PC-3 (cell line): Measurements from ENCODE around the gene TAGAP.

Source experiments
- EZH2 ChIP-seq: fragments of 300-600 bp; sonication (generic); IDR thresholded peaks from one replicate; pipeline ENCODE4 v1.6.1; 2017; ENCODE audit warnings: antibody characterized with exemption, mild to moderate bottlenecking, low read length; ENCODE audit not compliant: unreplicated experiment
- TF ChIP-seq, protein P1 (sequence below): fragments of 300-600 bp; sonication (generic); conservative IDR thresholded peaks from 2 replicates; pipeline ENCODE4 v1.5.1; 2017; ENCODE audit warnings: antibody characterized with exemption, low read depth, mild to moderate bottlenecking, low read length

DNA sequence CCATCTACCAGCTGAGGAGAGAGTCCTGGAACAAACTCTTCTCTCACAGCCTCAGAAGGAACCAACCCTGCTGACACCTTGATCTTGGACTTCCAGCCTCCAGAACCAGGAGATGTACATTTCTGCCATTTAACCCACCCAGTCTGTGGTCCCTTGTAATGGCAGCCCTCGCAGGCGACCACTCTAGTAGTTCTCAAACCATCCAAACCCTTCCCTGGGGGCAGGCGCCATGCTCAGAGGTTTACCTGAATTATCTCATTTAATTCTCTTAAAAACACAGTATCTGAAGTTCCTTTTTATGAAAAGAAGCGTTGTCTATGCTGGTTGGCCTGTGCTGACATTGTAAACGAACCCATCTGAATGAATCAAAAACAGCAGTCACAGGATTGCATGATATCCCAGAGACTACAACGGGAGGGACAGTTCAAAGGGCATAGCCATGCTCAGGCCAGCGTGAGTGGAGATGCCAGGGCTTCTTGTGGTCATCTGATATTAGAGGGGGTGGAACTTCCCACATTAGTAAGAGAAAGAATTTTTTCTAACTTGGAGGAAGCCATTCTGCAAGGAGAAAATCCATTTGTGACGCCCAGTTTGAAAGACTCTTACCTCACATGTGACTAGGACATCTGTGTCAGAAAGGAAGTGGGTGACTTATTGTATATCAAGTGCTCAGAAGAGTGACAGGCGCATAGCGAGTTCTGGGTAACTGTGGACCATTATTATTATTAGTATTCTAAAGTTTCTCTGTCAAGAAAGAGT is 17.2 kb upstream of the TAGAP start:
- TF ChIP-seq, protein P1, sequence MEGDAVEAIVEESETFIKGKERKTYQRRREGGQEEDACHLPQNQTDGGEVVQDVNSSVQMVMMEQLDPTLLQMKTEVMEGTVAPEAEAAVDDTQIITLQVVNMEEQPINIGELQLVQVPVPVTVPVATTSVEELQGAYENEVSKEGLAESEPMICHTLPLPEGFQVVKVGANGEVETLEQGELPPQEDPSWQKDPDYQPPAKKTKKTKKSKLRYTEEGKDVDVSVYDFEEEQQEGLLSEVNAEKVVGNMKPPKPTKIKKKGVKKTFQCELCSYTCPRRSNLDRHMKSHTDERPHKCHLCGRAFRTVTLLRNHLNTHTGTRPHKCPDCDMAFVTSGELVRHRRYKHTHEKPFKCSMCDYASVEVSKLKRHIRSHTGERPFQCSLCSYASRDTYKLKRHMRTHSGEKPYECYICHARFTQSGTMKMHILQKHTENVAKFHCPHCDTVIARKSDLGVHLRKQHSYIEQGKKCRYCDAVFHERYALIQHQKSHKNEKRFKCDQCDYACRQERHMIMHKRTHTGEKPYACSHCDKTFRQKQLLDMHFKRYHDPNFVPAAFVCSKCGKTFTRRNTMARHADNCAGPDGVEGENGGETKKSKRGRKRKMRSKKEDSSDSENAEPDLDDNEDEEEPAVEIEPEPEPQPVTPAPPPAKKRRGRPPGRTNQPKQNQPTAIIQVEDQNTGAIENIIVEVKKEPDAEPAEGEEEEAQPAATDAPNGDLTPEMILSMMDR: no peak
- no peak for TF ChIP-seq EZH2
